K562 (cell line): ENCODE data around the gene DOCK6. TPM values are rescaled to one million over a fixed set of nuclear protein-coding genes. Genes with fewer than 3 reads are reported as not detected.

Experiments
- ADNP ChIP-seq: fragments of 200-800 bp; sonication (Bioruptor generic); IDR thresholded peaks from 2 replicates; pipeline ENCODE4 v1.6.1; 2016; ENCODE audit warnings: missing genetic modification characterization, missing compliant biosample characterization
- CREB5 ChIP-seq: fragments of 250-450 bp; sonication (Bioruptor Pico); IDR thresholded peaks from 2 replicates; pipeline ENCODE4 v1.5.0; 2020; ENCODE audit warnings: mild to moderate bottlenecking
- CUX1 ChIP-seq: fragments of 200-800 bp; sonication (Bioruptor generic); IDR thresholded peaks from 2 replicates; pipeline ENCODE4 v1.6.1; 2016; ENCODE audit warnings: missing genetic modification characterization, missing compliant biosample characterization
- E2F5 ChIP-seq: sonication (generic); formaldehyde crosslinking; IDR thresholded peaks from 2 replicates; pipeline ENCODE4 v1.8.0; 2022; ENCODE audit warnings: mild to moderate bottlenecking, missing genetic modification reagents
- E4F1 ChIP-seq: fragments of 250-450 bp; sonication (Bioruptor Pico); IDR thresholded peaks from 2 replicates; pipeline ENCODE4 v1.5.0; 2021; ENCODE audit warnings: mild to moderate bottlenecking, borderline replicate concordance
- GABPA ChIP-seq: fragments of 200-800 bp; sonication (Bioruptor generic); conservative IDR thresholded peaks from 2 replicates; pipeline ENCODE4 v1.6.1; 2016; ENCODE audit warnings: low read depth, missing genetic modification characterization, missing compliant biosample characterization
- GABPB1 ChIP-seq: sonication (generic); formaldehyde crosslinking; IDR thresholded peaks from 2 replicates; pipeline ENCODE4 v1.8.0; 2022; ENCODE audit warnings: mild to moderate bottlenecking, missing genetic modification reagents
- LEF1 ChIP-seq: fragments of 450-650 bp; IDR thresholded peaks from 2 replicates; pipeline ENCODE4 v1.6.1; 2016; ENCODE audit warnings: mild to moderate bottlenecking
- NFRKB ChIP-seq: fragments of 450-650 bp; IDR thresholded peaks from 2 replicates; pipeline ENCODE4 v1.6.1; 2016; ENCODE audit warnings: low read depth
- NFYB ChIP-seq: IDR thresholded peaks from 2 replicates; pipeline ENCODE4 v1.6.1; 2011; ENCODE audit warnings: mild to moderate bottlenecking, moderate library complexity; ENCODE audit not compliant: insufficient read length; ENCODE audit errors: extremely low read depth
- POLR3G ChIP-seq: IDR thresholded peaks from 2 replicates; pipeline ENCODE4 v1.6.1; 2011; ENCODE audit not compliant: insufficient read length, insufficient replicate concordance; ENCODE audit errors: extremely low read depth
- SIX5 ChIP-seq, 2 experiments: IDR thresholded peaks; 2 replicates each; pipeline ENCODE4 v1.6.1; 2011; ENCODE audit warnings: low read length in 2 of 2, borderline replicate concordance in 1 of 2, low read depth in 1 of 2, mild to moderate bottlenecking in 1 of 2, moderate library complexity in 1 of 2; ENCODE audit not compliant: insufficient read depth in 1 of 2
- TGIF2 ChIP-seq: sonication (generic); formaldehyde crosslinking; IDR thresholded peaks from 2 replicates; pipeline ENCODE4 v1.8.1; 2022; ENCODE audit warnings: mild to moderate bottlenecking, missing genetic modification reagents, moderate library complexity
- ZBTB2 ChIP-seq: fragments of 450-650 bp; IDR thresholded peaks from 2 replicates; pipeline ENCODE4 v1.6.1; 2016; ENCODE audit warnings: antibody characterized with exemption
- ZNF23 ChIP-seq: fragments of 250-450 bp; sonication (Bioruptor Pico); IDR thresholded peaks from 2 replicates; pipeline ENCODE4 v1.4.0; 2020; ENCODE audit warnings: mild to moderate bottlenecking
- polyA plus RNA-seq, 8 experiments: library from polyadenylated mRNA; depleted of rRNA in 4 of 8; stranded (reverse) in 5 of 8; unstranded in 3 of 8; fragments of >200 nt; fragmentation: Nextera tagmentation in 2 of 8; fragmentation: Illumina TruSeq in 1 of 8; extraction: Ambion mirVana in 2 of 8; extraction: Trizol in 1 of 8; gene quantifications; 2 replicates each; pipeline versions ENCODE4 v1.2.1 to v1.2.3, GENCODE V29; 2011 to 2014; ENCODE audit warnings: inconsistent platforms in 1 of 8, missing spikeins in 1 of 8
- total RNA-seq, 7 experiments: library from RNA; depleted of rRNA in 6 of 7; stranded (reverse); fragments of >200 nt in 6 of 7; fragmentation: Illumina TruSeq in 2 of 7; extraction: Trizol in 2 of 7; gene quantifications; 2 replicates each; pipeline versions ENCODE4 v1.2.1 to v1.2.3, GENCODE V29; 2011 to 2021; ENCODE audit warnings: low replicate concordance in 1 of 7

The DOCK6 gene
- total and polyA plus RNA-seq, 9 of the 15 experiments (the other 6 are each of a cell fraction or from before 2014, with no cell fraction given): 0.35 to 19.3 (median 3.8) TPM

GRCh38 chr19:11264452-11265176 is 2.3 kb upstream of the DOCK6 start (continued):
- TF ChIP-seq GABPA (tag) (0 out of 2 replicates have a peak, but pooled peaks have one; percentile 19), E2F5 (no peak), NFYB (no peak), ADNP (tag) (no peak), LEF1 (no peak), GABPB1 (0 out of 2 replicates have a peak, but pooled peaks have one; percentile 25), SIX5 (IDR thresholded peaks at IDR 0.05; ENCODE audit: borderline replicate concordance in 1 of 2, insufficient read depth in 1 of 2, low read depth in 1 of 2, low read length in 2 of 2) (no peak), TGIF2 (no peak), NFRKB (no peak), ZBTB2 (no peak), CUX1 (CRISPR knock-in tag) (no peak), POLR3G (no peak), E4F1 (CRISPR knock-in tag) (no peak), CREB5 (CRISPR knock-in tag) (no peak), ZNF23 (no peak)
